ENCODE results near the gene RGN.

The RGN gene

GRCh38 chrX:47078129-47079043 lies at the start of gene RGN:
RGN (plus strand) TSS chrX:47078443; CDS start chrX:47081145, 2,702 bp downstream.
- TF ChIP-seq CTCF (IDR thresholded peaks at IDR 0.05; ENCODE audit: control insufficient read depth, extremely low read depth, insufficient read depth): no peak
- no peak for DNase-seq (ENCODE audit: low read depth)
- H3K4me3 ChIP-seq (ENCODE audit: low read depth, low read length): no peak within 1 kb of the TSS

- DNase-seq (ENCODE audit: low read depth): peak; percentile 56
- no peak overlapping the region for H3K4me3 ChIP-seq (ENCODE audit: low read depth, low read length)
- peak; percentile 43 for TF ChIP-seq CTCF (IDR thresholded peaks at IDR 0.05; ENCODE audit: control insufficient read depth, extremely low read depth, insufficient read depth)
Measured at GRCh38 chrX:47030339-47030738, 47.9 kb upstream of the RGN start.

- no peak for DNase-seq (ENCODE audit: low read depth)
- no peak for TF ChIP-seq CTCF (IDR thresholded peaks at IDR 0.05; ENCODE audit: control insufficient read depth, extremely low read depth, insufficient read depth)
- H3K4me3 ChIP-seq (ENCODE audit: low read depth, low read length): no peak overlapping the region
Measured at GRCh38 chrX:47047989-47048388, 30.3 kb upstream of the RGN start.

- TF ChIP-seq CTCF (IDR thresholded peaks at IDR 0.05; ENCODE audit: control insufficient read depth, extremely low read depth, insufficient read depth): no peak
- no peak overlapping the region for H3K4me3 ChIP-seq (ENCODE audit: low read depth, low read length)
- DNase-seq (ENCODE audit: low read depth): peak; percentile 49
Measured at GRCh38 chrX:47059142-47059874, 18.9 kb upstream of the RGN start.

GRCh38 chrX:47060708-47061107 lies 17.5 kb upstream of the RGN start:
- no peak overlapping the region for H3K4me3 ChIP-seq (ENCODE audit: low read depth, low read length)
- TF ChIP-seq CTCF (IDR thresholded peaks at IDR 0.05; ENCODE audit: control insufficient read depth, extremely low read depth, insufficient read depth): no peak
- no peak for DNase-seq (ENCODE audit: low read depth)

- H3K4me3 ChIP-seq (ENCODE audit: low read depth, low read length): no peak overlapping the region
- TF ChIP-seq CTCF (IDR thresholded peaks at IDR 0.05; ENCODE audit: control insufficient read depth, extremely low read depth, insufficient read depth): no peak
- no peak for DNase-seq (ENCODE audit: low read depth)
Measured at GRCh38 chrX:47061238-47061919, 16.9 kb upstream of the RGN start.

Data from LNCaP clone FGC (cell line).